Measurements from ENCODE around the gene RPS4Y2. TPM values are rescaled to one million over a fixed set of nuclear protein-coding genes. Genes with fewer than 3 reads are reported as not detected.

The RPS4Y2 gene
- total and polyA plus RNA-seq, 4 donors, result not detected

DNA sequence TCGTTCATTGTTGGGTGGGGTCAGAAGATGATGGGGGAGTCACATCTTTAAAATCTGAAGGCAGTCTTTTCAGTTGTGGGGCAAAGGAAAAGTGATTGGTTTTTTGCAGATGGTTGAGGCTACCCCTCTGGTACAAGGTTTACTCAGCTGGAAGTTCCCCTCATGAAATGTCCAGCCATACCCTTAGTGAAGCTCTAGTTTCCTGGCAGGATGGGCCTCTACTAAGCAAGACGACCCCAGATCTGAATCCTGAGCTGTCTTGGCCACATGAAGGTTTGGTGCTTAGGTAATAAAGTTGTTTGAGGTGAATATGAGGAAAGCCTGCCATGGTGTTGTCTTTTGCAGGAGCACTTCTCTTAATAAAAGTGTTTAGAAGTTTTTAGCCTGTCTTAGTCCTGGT is 9.2 kb downstream of the RPS4Y2 start:
- Histone ChIP-seq H3K4me3 (ENCODE audit: low read depth in 1 of 3, low read length in 3 of 3) (no peak overlapping the region), H3K27me3 (ENCODE audit: control insufficient read depth in 4 of 4, insufficient read depth in 4 of 4, low read length in 3 of 4) (no peaks in the 10 kb centered on the region), H3K36me3 (ENCODE audit: control insufficient read depth in 4 of 4, insufficient read depth in 3 of 4, low read depth in 1 of 4, low read length in 3 of 4) (no peaks in the 10 kb centered on the region), H3K27ac (ENCODE audit: low read depth in 1 of 2, low read length in 2 of 2) (no peak overlapping the region), H3K4me1 (ENCODE audit: control insufficient read depth in 4 of 4, insufficient read depth in 4 of 4, low read length in 3 of 4) (no peaks in the 10 kb centered on the region), H3K9ac (ENCODE audit: low read depth in 1 of 2, low read length in 2 of 2) (no peak overlapping the region), H3K9me3 (ENCODE audit: control insufficient read depth in 4 of 4, low read length in 3 of 4) (no peaks in the 10 kb centered on the region)
- DNase-seq (ENCODE audit: low spot score), result no peak
- 35% methylated on average over 2 of the region's 2 CpGs for WGBS
- TF ChIP-seq YY1 (IDR thresholded peaks at IDR 0.05) (no peak), SP1 (IDR thresholded peaks at IDR 0.05) (no peak), NR2F2 (IDR thresholded peaks at IDR 0.05) (no peak), RAD21 (IDR thresholded peaks at IDR 0.05) (no peak), RXRA (IDR thresholded peaks at IDR 0.05) (no peak), HNF4G (IDR thresholded peaks at IDR 0.05) (no peak), EGR1 (IDR thresholded peaks at IDR 0.05; ENCODE audit: low read depth in 2 of 2) (no peak), GABPA (IDR thresholded peaks at IDR 0.05 in 1 of 2, conservative IDR thresholded peaks at IDR 0.05 in 1 of 2) (no peak), TAF1 (conservative IDR thresholded peaks at IDR 0.05) (no peak), FOXA2 (IDR thresholded peaks at IDR 0.05) (no peak), HNF4A (conservative IDR thresholded peaks at IDR 0.05) (no peak), FOXA1 (IDR thresholded peaks at IDR 0.05) (no peak), JUND (IDR thresholded peaks at IDR 0.05) (no peak)
- TF ChIP-seq, protein P1, sequence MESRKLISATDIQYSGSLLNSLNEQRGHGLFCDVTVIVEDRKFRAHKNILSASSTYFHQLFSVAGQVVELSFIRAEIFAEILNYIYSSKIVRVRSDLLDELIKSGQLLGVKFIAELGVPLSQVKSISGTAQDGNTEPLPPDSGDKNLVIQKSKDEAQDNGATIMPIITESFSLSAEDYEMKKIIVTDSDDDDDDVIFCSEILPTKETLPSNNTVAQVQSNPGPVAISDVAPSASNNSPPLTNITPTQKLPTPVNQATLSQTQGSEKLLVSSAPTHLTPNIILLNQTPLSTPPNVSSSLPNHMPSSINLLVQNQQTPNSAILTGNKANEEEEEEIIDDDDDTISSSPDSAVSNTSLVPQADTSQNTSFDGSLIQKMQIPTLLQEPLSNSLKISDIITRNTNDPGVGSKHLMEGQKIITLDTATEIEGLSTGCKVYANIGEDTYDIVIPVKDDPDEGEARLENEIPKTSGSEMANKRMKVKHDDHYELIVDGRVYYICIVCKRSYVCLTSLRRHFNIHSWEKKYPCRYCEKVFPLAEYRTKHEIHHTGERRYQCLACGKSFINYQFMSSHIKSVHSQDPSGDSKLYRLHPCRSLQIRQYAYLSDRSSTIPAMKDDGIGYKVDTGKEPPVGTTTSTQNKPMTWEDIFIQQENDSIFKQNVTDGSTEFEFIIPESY (IDR thresholded peaks at IDR 0.05), result no peak
- TF ChIP-seq, protein P2, sequence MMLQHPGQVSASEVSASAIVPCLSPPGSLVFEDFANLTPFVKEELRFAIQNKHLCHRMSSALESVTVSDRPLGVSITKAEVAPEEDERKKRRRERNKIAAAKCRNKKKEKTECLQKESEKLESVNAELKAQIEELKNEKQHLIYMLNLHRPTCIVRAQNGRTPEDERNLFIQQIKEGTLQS (IDR thresholded peaks at IDR 0.05), result no peak
- TF ChIP-seq, protein P3, sequence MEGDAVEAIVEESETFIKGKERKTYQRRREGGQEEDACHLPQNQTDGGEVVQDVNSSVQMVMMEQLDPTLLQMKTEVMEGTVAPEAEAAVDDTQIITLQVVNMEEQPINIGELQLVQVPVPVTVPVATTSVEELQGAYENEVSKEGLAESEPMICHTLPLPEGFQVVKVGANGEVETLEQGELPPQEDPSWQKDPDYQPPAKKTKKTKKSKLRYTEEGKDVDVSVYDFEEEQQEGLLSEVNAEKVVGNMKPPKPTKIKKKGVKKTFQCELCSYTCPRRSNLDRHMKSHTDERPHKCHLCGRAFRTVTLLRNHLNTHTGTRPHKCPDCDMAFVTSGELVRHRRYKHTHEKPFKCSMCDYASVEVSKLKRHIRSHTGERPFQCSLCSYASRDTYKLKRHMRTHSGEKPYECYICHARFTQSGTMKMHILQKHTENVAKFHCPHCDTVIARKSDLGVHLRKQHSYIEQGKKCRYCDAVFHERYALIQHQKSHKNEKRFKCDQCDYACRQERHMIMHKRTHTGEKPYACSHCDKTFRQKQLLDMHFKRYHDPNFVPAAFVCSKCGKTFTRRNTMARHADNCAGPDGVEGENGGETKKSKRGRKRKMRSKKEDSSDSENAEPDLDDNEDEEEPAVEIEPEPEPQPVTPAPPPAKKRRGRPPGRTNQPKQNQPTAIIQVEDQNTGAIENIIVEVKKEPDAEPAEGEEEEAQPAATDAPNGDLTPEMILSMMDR (IDR thresholded peaks at IDR 0.05; ENCODE audit: low read depth, low read length, missing input control), result no peak
- TF ChIP-seq, protein P4, sequence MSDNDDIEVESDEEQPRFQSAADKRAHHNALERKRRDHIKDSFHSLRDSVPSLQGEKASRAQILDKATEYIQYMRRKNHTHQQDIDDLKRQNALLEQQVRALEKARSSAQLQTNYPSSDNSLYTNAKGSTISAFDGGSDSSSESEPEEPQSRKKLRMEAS (IDR thresholded peaks at IDR 0.05), result no peak
- TF ChIP-seq, protein P5, sequence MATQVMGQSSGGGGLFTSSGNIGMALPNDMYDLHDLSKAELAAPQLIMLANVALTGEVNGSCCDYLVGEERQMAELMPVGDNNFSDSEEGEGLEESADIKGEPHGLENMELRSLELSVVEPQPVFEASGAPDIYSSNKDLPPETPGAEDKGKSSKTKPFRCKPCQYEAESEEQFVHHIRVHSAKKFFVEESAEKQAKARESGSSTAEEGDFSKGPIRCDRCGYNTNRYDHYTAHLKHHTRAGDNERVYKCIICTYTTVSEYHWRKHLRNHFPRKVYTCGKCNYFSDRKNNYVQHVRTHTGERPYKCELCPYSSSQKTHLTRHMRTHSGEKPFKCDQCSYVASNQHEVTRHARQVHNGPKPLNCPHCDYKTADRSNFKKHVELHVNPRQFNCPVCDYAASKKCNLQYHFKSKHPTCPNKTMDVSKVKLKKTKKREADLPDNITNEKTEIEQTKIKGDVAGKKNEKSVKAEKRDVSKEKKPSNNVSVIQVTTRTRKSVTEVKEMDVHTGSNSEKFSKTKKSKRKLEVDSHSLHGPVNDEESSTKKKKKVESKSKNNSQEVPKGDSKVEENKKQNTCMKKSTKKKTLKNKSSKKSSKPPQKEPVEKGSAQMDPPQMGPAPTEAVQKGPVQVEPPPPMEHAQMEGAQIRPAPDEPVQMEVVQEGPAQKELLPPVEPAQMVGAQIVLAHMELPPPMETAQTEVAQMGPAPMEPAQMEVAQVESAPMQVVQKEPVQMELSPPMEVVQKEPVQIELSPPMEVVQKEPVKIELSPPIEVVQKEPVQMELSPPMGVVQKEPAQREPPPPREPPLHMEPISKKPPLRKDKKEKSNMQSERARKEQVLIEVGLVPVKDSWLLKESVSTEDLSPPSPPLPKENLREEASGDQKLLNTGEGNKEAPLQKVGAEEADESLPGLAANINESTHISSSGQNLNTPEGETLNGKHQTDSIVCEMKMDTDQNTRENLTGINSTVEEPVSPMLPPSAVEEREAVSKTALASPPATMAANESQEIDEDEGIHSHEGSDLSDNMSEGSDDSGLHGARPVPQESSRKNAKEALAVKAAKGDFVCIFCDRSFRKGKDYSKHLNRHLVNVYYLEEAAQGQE (IDR thresholded peaks at IDR 0.05), result no peak
